CD4-positive, alpha-beta T cell treated with Interleukin-2 at 100 ng/mL for 4 hours (primary cell): ENCODE data around the gene GGTLC1.
"Not testable (repeated sequence)": the region's sequence is repeated elsewhere in the genome, so short reads cannot be mapped to it uniquely, and the experiment has no call there.

ENCODE experiments used
- DNase-seq: peaks from one replicate; pipeline ENCODE4 v3.0.0-alpha.2; 2020; ENCODE audit warnings: low spot score

The GGTLC1 gene

GRCh38 chr20:23994001-23994633, 5.5 kb upstream of the GGTLC1 start:
- DNase-seq = not testable (repeated sequence)

- not testable (repeated sequence) for DNase-seq
Observed at GRCh38 chr20:23993440-23993839, 4.9 kb upstream of the GGTLC1 start.

GRCh38 chr20:23990296-23990695, 1.7 kb upstream of the GGTLC1 start:
- DNase-seq = not testable (repeated sequence)

- DNase-seq = not testable (repeated sequence)
Observed at GRCh38 chr20:23988966-23989365, 387 bp upstream of the GGTLC1 start.

- not testable (repeated sequence) for DNase-seq
Observed at GRCh38 chr20:23986716-23987115, 1.9 kb downstream of the GGTLC1 start.

GRCh38 chr20:23986310-23986709, 2.3 kb downstream of the GGTLC1 start:
- DNase-seq = not testable (repeated sequence)

- not testable (repeated sequence) for DNase-seq
Observed at GRCh38 chr20:23985790-23986225, 2.8 kb downstream of the GGTLC1 start.

GRCh38 chr20:23985066-23985789, 3.4 kb downstream of the GGTLC1 start:
- not testable (repeated sequence) for DNase-seq

- DNase-seq = not testable (repeated sequence)
Observed at GRCh38 chr20:23984476-23985023, 4.0 kb downstream of the GGTLC1 start.

- DNase-seq = not testable (repeated sequence)
Observed at GRCh38 chr20:23982112-23983018, 6.2 kb downstream of the GGTLC1 start.

- not testable (repeated sequence) for DNase-seq
Observed at GRCh38 chr20:23981526-23981925, 7.1 kb downstream of the GGTLC1 start.

GRCh38 chr20:23981014-23981413, 7.6 kb downstream of the GGTLC1 start:
- DNase-seq = not testable (repeated sequence)

GRCh38 chr20:23979899-23980811, 8.4 kb downstream of the GGTLC1 start:
- not testable (repeated sequence) for DNase-seq

- not testable (repeated sequence) for DNase-seq
Observed at GRCh38 chr20:23979380-23979779, 9.2 kb downstream of the GGTLC1 start.

- not testable (repeated sequence) for DNase-seq
Observed at GRCh38 chr20:23978457-23978856, 10.1 kb downstream of the GGTLC1 start.

- DNase-seq = no peak
Observed at GRCh38 chr20:23974966-23975365, 13.6 kb downstream of the GGTLC1 start.

GRCh38 chr20:23971310-23971709, 17.3 kb downstream of the GGTLC1 start:
- no peak for DNase-seq

- DNase-seq = no peak
Observed at GRCh38 chr20:23970049-23970448, 18.5 kb downstream of the GGTLC1 start.

GRCh38 chr20:23967616-23967979, 21.0 kb downstream of the GGTLC1 start:
- DNase-seq = no peak

GRCh38 chr20:23966927-23967615, 21.5 kb downstream of the GGTLC1 start:
- DNase-seq = no peak
